Activated T-helper 2 cell treated with anti-CD3 and anti-CD28 coated beads, Interferon-gamma antibody, Interleukin-2, Interleukin-4, amounts not matched to agents 10 μg/mL and 5 μg/mL and 100 μg/mL, durations not matched to agents 14 hours and 24 hours and 36 hours (primary cell): ENCODE measurements around the gene MCRS1. TPM values are rescaled to one million over a fixed set of nuclear protein-coding genes. Genes with fewer than 3 reads are reported as not detected.
A peak's percentile ranks its signal among the peaks of the same experiment; 100 is the strongest.

ENCODE experiments used
- DNase-seq: peaks from one replicate; pipeline ENCODE4 v3.0.0; 2021; ENCODE audit warnings: low spot score
- H3K27ac Mint-ChIP-seq: one replicate; pipeline ENCODE4 v1.8.0; 2021; ENCODE audit warnings: mixed read lengths
- H3K27me3 Mint-ChIP-seq: one replicate; pipeline ENCODE4 v1.8.0; 2021; ENCODE audit warnings: low read depth, mixed read lengths
- H3K36me3 Mint-ChIP-seq: one replicate; pipeline ENCODE4 v1.8.0; 2021; ENCODE audit warnings: low read depth, mixed read lengths
- H3K4me1 Mint-ChIP-seq: one replicate; pipeline ENCODE4 v1.8.0; 2021; ENCODE audit warnings: low read depth, mixed read lengths
- H3K4me3 Mint-ChIP-seq: one replicate; pipeline ENCODE4 v1.8.0; 2021; ENCODE audit warnings: low read depth, mild to moderate bottlenecking, moderate library complexity, mixed read lengths
- H3K9me3 Mint-ChIP-seq: one replicate; pipeline ENCODE4 v1.8.0; 2021; ENCODE audit warnings: mixed read lengths
- intact Hi-C: fragments of 100-400 bp; cut with micrococcal nuclease; formaldehyde crosslinking; loops from one replicate; pipeline ENCODE4 v1.15.1; 2023
- total RNA-seq: library from RNA; stranded (reverse); gene quantifications from 2 replicates; pipeline ENCODE4 v1.2.3, GENCODE V29; 2022

MCRS1 gene
- total RNA-seq, 1 donor from 2014 or later = 67.9 TPM

- Mint-ChIP-seq H3K4me3 (no peak overlapping the region), H3K27ac (no peak overlapping the region), H3K27me3 (no peaks in the 10 kb centered on the region), H3K9me3 (no peaks in the 10 kb centered on the region), H3K36me3 (peaks cover 3% of the 10 kb centered on the region), H3K4me1 (peaks cover 16% of the 10 kb centered on the region)
- DNase-seq = no peak
- intact Hi-C loops = no loop called here
Observed at GRCh38 chr12:49577589-49578315, 9.8 kb upstream of the MCRS1 start.

GRCh38 chr12:49568442-49569162, 660 bp upstream of the MCRS1 start:
- no peaks in the 10 kb centered on the region for H3K27me3 Mint-ChIP-seq
- peak overlapping the region; percentile 99 for H3K4me3 Mint-ChIP-seq
- no peak for DNase-seq
- H3K9me3 Mint-ChIP-seq = no peaks in the 10 kb centered on the region
- peaks cover 42% of the 10 kb centered on the region for H3K4me1 Mint-ChIP-seq
- intact Hi-C loops = loop anchor here (1.0 to 5.0 kb wide), 3 partner anchors 54 to 201 kb away; partner anchors contain the start of genes FMNL3, PRPF40B and SPATS2
- H3K36me3 Mint-ChIP-seq = peaks cover 26% of the 10 kb centered on the region
- H3K27ac Mint-ChIP-seq = peak overlapping the region; percentile 99

- H3K27ac Mint-ChIP-seq = peak overlapping the region; percentile 99
Observed at GRCh38 chr12:49567302-49567610, 686 bp downstream of the MCRS1 start.

GRCh38 chr12:49566361-49566760, 1.6 kb downstream of the MCRS1 start:
- no peak for DNase-seq
- Mint-ChIP-seq H3K36me3 (peaks cover 45% of the 10 kb centered on the region), H3K9me3 (no peaks in the 10 kb centered on the region), H3K4me1 (peaks cover 40% of the 10 kb centered on the region), H3K4me3 (no peak overlapping the region), H3K27me3 (no peaks in the 10 kb centered on the region), H3K27ac (no peak overlapping the region)
- intact Hi-C loops = loop anchor here (5.0 kb wide), 2 partner anchors 56 to 199 kb away; partner anchors contain the start of genes PRPF40B and SPATS2

More at GRCh38 chr12:49567302-49567610, 686 bp downstream of the MCRS1 start:
- no peaks in the 10 kb centered on the region for H3K9me3 Mint-ChIP-seq
- no peak for DNase-seq
- H3K36me3 Mint-ChIP-seq = peaks cover 39% of the 10 kb centered on the region
- intact Hi-C loops = loop anchor here (5.0 kb wide), 2 partner anchors 55 to 200 kb away; partner anchors contain the start of genes PRPF40B and SPATS2
- peak overlapping the region; percentile 99 for H3K4me3 Mint-ChIP-seq
- H3K27me3 Mint-ChIP-seq = no peaks in the 10 kb centered on the region
- H3K4me1 Mint-ChIP-seq = peaks cover 42% of the 10 kb centered on the region

- Mint-ChIP-seq H3K4me1 (peaks cover 43% of the 10 kb centered on the region), H3K9me3 (no peaks in the 10 kb centered on the region), H3K4me3 (no peak overlapping the region), H3K36me3 (peaks cover 49% of the 10 kb centered on the region), H3K27me3 (no peaks in the 10 kb centered on the region), H3K27ac (no peak overlapping the region)
- DNase-seq = no peak
- intact Hi-C loops = loop anchor here (5.0 kb wide), 2 partner anchors 57 to 198 kb away; partner anchors contain the start of genes PRPF40B and SPATS2
Observed at GRCh38 chr12:49565406-49566265, 2.3 kb downstream of the MCRS1 start.

- H3K27ac Mint-ChIP-seq = no peak overlapping the region
- H3K27me3 Mint-ChIP-seq = no peaks in the 10 kb centered on the region
- peaks cover 42% of the 10 kb centered on the region for H3K4me1 Mint-ChIP-seq
- intact Hi-C loops = loop anchor here (5.0 kb wide), 2 partner anchors 57 to 198 kb away; partner anchors contain the start of genes PRPF40B and SPATS2
- H3K36me3 Mint-ChIP-seq = peaks cover 55% of the 10 kb centered on the region
- H3K9me3 Mint-ChIP-seq = no peaks in the 10 kb centered on the region
- peak overlapping the region; percentile 49 for H3K4me3 Mint-ChIP-seq
- no peak for DNase-seq
Observed at GRCh38 chr12:49564686-49565405, 3.1 kb downstream of the MCRS1 start.

- intact Hi-C loops = no loop called here
Observed at GRCh38 chr12:49563951-49564685, 3.8 kb downstream of the MCRS1 start.

GRCh38 chr12:49562831-49563230, 5.1 kb downstream of the MCRS1 start:
- peaks cover 34% of the 10 kb centered on the region for H3K4me1 Mint-ChIP-seq
- H3K4me3 Mint-ChIP-seq = no peak overlapping the region
- DNase-seq = no peak
- H3K27me3 Mint-ChIP-seq = no peaks in the 10 kb centered on the region
- peaks cover 68% of the 10 kb centered on the region for H3K36me3 Mint-ChIP-seq
- no peaks in the 10 kb centered on the region for H3K9me3 Mint-ChIP-seq
- intact Hi-C loops = no loop called here
- no peak overlapping the region for H3K27ac Mint-ChIP-seq

More at GRCh38 chr12:49563951-49564685, 3.8 kb downstream of the MCRS1 start:
- Mint-ChIP-seq H3K4me3 (no peak overlapping the region), H3K9me3 (no peaks in the 10 kb centered on the region), H3K36me3 (peaks cover 61% of the 10 kb centered on the region), H3K27me3 (no peaks in the 10 kb centered on the region), H3K27ac (no peak overlapping the region), H3K4me1 (peaks cover 42% of the 10 kb centered on the region)
- DNase-seq = no peak

GRCh38 chr12:49562233-49562632, 5.7 kb downstream of the MCRS1 start:
- H3K4me1 Mint-ChIP-seq = peaks cover 34% of the 10 kb centered on the region
- no peak overlapping the region for H3K4me3 Mint-ChIP-seq
- H3K27ac Mint-ChIP-seq = no peak overlapping the region
- no peaks in the 10 kb centered on the region for H3K27me3 Mint-ChIP-seq
- H3K36me3 Mint-ChIP-seq = peaks cover 68% of the 10 kb centered on the region
- intact Hi-C loops = no loop called here
- no peaks in the 10 kb centered on the region for H3K9me3 Mint-ChIP-seq
- no peak for DNase-seq

GRCh38 chr12:49560695-49561094, 7.2 kb downstream of the MCRS1 start:
- no peak overlapping the region for H3K4me3 Mint-ChIP-seq
- peaks cover 25% of the 10 kb centered on the region for H3K4me1 Mint-ChIP-seq
- no peaks in the 10 kb centered on the region for H3K27me3 Mint-ChIP-seq
- H3K9me3 Mint-ChIP-seq = no peaks in the 10 kb centered on the region
- H3K27ac Mint-ChIP-seq = peak overlapping the region; percentile 14
- intact Hi-C loops = no loop called here
- H3K36me3 Mint-ChIP-seq = peaks cover 68% of the 10 kb centered on the region
- no peak for DNase-seq

GRCh38 chr12:49559011-49559675, 8.8 kb downstream of the MCRS1 start:
- peaks cover 12% of the 10 kb centered on the region for H3K4me1 Mint-ChIP-seq
- H3K36me3 Mint-ChIP-seq = peaks cover 53% of the 10 kb centered on the region
- DNase-seq = no peak
- no peaks in the 10 kb centered on the region for H3K27me3 Mint-ChIP-seq
- H3K4me3 Mint-ChIP-seq = no peak overlapping the region
- no peak overlapping the region for H3K27ac Mint-ChIP-seq
- no peaks in the 10 kb centered on the region for H3K9me3 Mint-ChIP-seq
- intact Hi-C loops = no loop called here
